Daoy (cell line): ENCODE measurements around the gene PIWIL1. TPM values are rescaled to one million over a fixed set of nuclear protein-coding genes. Genes with fewer than 3 reads are reported as not detected.

Source experiments
- total RNA-seq: library from RNA; depleted of rRNA; stranded (reverse); fragments of >200 nt; shearing (Covaris generic); gene quantifications from 2 replicates; pipeline ENCODE4 v1.2.3, GENCODE V29; 2014; rRNA removed

PIWIL1 gene
- total RNA-seq, 1 experiment from 2014 or later = 1.8 TPM

Other genes starting within 250 kb of the PIWIL1 start
- gene FZD10, start 175.4 kb upstream of the PIWIL1 start, total RNA-seq = 0.17 and 0.74 TPM in 2 replicates